ENCODE measurements around the gene LOXL1.
A peak's percentile ranks its signal among the peaks of the same experiment; 100 is the strongest.

LOXL1 gene, protein sequence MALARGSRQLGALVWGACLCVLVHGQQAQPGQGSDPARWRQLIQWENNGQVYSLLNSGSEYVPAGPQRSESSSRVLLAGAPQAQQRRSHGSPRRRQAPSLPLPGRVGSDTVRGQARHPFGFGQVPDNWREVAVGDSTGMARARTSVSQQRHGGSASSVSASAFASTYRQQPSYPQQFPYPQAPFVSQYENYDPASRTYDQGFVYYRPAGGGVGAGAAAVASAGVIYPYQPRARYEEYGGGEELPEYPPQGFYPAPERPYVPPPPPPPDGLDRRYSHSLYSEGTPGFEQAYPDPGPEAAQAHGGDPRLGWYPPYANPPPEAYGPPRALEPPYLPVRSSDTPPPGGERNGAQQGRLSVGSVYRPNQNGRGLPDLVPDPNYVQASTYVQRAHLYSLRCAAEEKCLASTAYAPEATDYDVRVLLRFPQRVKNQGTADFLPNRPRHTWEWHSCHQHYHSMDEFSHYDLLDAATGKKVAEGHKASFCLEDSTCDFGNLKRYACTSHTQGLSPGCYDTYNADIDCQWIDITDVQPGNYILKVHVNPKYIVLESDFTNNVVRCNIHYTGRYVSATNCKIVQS

DNA sequence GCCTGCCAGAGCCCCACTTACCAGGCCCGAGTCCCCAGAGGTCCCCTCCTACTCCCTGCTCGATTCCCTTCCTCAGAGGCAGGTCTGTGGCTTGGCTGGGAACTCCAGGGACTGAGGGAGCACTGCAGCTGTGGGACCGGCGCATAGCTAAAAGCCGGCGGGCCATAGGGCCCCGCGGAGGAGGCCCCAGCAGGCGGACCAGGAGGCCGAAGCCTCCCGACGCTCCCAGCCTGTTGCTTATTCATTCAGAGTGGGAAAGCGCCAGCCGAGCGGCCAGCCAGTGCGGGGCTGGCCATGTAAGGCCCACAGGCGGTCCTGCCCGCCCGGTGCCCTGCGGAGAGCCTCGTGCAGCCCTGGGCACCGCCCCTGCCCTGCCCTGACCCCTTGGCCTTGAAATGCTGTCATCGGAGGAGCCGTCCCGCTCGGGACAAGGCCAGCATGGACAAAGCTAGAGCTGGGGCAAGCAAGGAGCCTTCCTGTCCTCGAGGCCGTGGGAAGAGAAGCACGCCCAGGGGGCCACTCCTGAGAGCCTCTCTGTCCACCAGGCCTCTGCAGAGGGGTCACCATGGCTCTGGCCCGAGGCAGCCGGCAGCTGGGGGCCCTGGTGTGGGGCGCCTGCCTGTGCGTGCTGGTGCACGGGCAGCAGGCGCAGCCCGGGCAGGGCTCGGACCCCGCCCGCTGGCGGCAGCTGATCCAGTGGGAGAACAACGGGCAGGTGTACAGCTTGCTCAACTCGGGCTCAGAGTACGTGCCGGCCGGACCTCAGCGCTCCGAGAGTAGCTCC is at the start of gene LOXL1:
TSS of gene LOXL1 (plus strand) at position 244 of the 784 bp plus-strand sequence. CDS start at position 566, 322 bp downstream.
- H3K4me3 ChIP-seq (ENCODE audit: low read depth, low read length): peak within 1 kb of the TSS; percentile 79
- peak; percentile 65 for DNase-seq (ENCODE audit: low read depth)

DNA sequence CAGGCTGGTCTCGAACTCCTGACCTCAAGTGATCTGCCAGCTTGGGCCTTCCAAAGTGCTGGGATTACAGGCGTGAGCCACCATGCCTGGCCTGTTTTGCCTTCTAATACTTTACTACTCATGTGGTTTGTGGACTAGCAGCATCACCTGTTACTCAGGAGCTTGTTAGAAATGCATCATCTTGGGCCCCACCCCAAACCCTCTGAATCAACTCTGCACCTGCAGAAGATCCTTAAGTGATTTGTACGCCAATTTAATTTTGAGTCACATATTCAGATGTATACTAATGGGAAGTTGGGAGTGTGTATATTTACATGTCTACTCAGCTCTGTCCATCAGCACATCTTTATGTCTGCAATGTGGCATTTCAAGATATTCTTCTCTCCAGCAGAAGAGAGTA is 46.8 kb upstream of the LOXL1 start:
- no peak overlapping the region for H3K4me3 ChIP-seq (ENCODE audit: low read depth, low read length)
- DNase-seq (ENCODE audit: low read depth): no peak

DNA sequence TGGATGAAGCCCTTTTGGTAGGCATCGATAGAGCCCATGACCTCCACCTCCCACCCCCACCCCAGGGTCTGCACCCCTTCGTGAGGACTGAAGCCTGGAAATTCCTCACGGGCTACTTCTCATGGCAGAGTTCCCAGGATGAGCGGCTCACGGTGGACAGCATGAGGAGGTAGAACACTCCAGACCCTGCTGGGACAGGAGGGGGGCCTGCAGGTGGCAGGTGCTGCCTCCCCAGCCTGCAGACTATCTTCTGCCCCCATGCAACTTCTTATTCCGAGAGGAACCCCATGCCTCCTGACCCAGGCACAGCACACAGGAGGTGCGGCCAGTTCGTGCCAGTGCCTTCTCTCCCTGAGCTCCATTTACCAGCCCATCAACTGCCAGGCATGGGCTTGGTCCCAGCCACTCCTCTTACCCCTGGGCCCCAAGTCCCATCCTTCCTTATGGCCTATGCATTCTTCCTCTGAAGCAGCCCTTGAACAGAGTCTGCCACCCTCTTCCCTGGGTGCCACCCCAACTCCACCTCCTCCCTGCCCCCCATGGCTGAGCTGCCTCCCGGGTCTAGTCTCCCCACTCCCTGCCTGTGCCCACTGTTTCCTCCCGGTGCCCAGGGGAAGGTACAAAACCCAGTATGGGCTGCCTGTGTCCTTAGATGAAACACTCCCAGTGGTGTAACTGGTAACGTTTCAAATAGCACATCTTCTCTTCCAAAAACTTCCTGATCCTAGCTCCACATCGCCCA is 44.5 kb upstream of the LOXL1 start:
- DNase-seq (ENCODE audit: low read depth): no peak
- no peak overlapping the region for H3K4me3 ChIP-seq (ENCODE audit: low read depth, low read length)

DNA sequence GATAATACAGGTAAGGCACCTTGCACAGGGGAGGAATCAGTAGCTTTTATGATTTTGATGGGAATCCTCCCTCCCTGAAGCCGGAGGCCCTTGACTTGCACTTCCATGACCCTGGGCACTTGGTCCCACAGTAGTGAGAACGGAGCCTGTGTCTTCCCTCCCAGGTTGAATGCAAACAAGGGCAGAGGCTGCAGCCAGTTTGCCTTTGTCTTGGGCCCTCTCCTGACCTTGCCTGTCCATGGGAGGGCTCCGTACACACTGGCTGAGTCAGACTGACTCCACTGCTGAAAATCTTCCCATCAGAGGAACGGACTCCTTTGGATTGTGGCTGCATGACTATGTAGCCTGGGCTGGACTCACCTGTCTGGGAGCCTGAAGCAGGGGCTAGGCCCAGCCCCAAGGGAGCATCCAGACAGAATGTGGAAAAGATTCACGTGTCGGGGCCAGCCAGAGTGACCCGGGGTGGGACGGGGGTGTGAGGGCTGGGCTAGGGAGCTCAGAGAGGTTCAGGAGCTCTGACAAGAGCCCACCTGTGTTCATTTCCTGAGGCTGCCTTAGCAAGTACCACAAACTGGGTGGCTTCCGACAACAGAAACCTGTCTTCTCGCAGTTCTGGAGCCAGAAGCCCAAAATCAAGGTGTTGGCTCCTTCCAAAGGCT is 43.4 kb upstream of the LOXL1 start:
- DNase-seq (ENCODE audit: low read depth): no peak
- H3K4me3 ChIP-seq (ENCODE audit: low read depth, low read length): no peak overlapping the region

DNA sequence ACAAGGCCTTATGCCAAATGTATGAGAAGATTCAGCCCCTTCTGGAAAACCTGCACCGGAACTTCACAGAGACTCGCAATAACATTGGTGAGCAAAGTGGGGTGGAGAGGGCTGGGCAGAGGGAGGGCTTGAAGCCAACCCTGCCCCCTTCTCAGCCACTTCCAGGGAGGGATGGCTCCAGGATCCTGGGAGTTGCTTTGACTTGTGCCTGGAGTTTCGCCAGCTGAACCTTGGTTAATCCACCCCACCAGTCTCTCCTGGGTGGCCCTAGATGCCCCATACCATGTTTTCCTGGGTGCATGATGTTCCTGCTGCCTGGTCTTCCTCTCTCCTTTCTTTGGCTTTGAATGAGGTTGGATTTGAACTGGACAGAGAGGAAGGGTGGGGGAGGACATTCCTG is 42.1 kb upstream of the LOXL1 start:
- H3K4me3 ChIP-seq (ENCODE audit: low read depth, low read length): no peak overlapping the region
- DNase-seq (ENCODE audit: low read depth): no peak

DNA sequence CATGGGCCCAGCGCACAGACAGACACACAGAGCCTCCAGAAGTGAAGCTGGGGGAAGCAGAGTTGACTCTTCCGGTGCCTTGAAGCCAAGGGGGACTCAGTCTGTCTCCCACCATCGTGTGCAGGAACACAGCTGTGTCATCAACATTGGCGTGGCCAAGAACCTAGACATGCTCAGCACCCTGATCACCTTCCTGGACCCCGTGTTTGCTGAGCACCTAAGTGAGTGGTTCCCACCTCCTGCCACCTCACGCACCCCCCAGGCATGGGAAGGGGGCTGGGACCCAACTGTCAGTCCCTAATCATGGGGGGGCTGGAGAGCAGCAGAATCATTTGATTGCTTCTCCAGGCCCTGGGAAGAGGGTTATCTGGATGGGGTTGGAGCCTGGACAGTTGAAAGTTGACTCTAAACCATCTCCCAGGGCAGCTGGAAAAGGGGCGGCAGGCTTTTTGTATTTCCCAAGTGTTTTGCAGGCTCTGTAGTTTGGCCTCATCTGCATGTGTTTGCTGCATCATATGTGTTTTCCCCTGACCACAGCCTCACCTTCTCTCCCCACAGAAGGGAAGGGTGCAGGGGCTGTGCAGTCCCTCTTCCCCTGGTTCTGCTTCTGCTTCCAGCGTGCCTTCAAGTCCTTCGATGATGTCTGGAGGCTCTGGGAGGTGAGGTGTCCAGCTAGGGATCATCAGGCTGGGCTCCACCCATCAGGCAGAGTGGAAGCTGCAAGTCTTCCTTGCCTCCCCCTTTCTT is 40.1 kb upstream of the LOXL1 start:
- H3K4me3 ChIP-seq (ENCODE audit: low read depth, low read length): no peak overlapping the region
- no peak for DNase-seq (ENCODE audit: low read depth)

DNA sequence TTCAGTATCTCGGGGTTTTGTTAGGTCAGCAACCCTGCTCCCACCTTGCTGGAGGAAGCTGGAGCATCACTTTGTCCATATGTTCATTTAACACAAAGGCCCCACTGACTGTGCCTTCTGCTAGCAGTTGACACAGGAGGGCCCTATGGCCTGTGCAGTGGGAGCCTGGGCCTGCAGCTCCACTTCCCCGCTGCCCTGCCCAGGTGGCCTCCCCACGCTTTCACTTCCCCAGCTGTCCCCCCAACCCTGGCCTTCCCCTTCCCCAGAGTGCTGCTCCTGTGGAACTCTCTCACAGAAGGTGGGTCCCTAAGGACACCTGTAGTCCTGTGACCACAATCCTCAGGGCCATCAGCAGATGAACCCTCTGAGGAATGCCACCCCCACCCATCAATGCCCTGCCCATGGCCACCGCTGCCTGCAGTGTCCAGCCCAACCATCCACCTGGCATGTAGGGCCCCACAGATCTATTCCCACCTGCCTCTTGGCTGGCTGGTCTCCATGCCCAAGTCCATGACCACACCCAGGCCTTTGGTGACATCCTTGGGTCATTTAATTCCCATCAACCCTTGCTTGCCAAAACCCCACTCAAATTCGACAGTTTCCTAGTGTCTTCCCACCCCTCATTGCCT is 39.4 kb upstream of the LOXL1 start:
- no peak overlapping the region for H3K4me3 ChIP-seq (ENCODE audit: low read depth, low read length)
- DNase-seq (ENCODE audit: low read depth): no peak

DNA sequence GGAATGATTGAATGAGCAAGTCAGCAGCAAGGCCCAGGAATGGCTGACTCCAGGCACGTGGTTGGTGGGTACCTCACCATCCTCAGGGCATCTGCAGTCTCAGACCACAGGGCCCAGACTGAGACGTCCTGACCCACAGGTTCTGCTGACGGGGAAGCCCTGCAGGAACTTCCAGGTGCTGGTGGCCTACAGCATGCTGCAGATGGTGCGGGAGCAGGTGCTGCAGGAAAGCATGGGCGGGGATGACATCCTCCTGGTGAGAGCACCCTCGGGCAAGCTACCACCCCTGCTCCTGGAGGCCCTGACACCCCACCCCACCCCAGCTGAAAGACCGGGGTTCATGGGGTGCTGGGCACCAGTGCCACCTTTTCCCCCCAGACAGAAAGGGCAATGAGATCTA is 38.8 kb upstream of the LOXL1 start:
- H3K4me3 ChIP-seq (ENCODE audit: low read depth, low read length): no peak overlapping the region
- DNase-seq (ENCODE audit: low read depth): no peak

DNA sequence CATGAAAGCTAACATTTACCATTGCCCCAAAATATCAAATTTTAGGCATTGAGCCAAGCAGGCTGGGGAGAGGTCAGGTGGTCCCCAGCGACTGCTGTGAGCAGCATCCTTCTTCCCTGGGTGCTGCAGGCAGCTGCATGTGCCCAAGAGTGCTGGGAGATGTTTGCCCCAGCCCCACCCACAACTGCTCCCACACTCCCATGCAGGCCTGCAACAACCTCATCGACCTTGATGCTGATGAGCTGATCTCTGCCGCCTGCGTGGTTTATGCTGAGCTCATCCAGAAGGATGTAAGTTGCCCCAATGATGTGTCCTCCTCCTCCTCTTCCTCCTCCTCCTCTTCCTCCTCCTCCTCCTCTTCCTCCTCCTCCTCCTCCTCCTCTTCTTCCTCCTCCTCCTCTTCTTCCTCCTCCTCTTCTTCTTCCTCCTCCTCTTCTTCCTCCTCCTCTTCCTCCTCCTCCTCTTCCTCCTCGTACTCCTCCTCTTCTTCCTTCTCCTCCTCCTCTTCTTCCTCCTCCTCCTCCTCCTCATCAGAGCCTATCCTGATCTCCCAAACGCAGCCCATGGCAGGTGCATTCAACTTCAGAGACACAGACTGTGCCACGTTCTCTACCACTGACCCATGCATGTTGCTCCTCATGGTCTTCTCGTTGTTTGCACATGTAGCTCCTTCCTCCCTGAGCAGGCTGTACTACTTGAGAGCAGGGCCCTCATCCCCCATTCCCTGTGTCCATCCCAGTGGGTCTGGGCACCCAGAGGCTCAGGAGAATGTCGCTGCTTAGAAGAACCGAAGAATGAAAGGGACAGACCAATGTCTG is 37.8 kb upstream of the LOXL1 start:
- no peak for DNase-seq (ENCODE audit: low read depth)
- H3K4me3 ChIP-seq (ENCODE audit: low read depth, low read length): no peak overlapping the region

DNA sequence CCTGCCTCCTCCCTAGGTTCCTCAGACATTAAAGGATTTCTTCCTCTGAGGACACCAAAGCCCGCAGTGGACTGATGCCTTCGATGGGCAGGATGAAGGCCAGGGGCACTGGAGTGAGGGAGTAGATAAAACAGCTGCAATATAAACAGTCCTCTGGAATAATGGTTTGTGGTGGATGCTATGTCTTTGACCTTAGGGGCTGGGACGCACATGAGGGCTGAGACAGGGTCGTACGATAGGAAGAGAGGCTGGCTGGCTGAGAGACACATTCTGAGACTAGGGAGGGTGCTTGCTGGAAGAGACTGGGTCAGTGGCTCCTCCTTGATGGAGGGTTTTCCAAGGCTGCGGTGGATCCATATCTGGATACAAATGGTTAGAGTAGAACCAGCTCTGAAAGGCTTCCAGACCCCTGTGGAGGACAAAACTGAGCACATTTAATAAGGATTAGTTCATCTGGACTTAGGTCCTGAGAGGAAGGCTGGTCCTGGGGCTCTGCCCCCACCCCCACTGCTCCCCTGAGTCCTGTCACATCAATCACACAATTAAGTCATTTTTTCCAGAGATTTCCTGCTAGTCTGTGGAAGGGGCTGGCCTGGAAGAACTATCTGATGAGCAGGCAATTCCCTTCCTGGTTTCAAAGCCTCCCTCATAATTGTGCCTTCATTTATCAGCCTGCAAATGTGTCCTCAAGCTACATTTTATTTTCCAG is 37.1 kb upstream of the LOXL1 start:
- no peak overlapping the region for H3K4me3 ChIP-seq (ENCODE audit: low read depth, low read length)
- DNase-seq (ENCODE audit: low read depth): no peak

DNA sequence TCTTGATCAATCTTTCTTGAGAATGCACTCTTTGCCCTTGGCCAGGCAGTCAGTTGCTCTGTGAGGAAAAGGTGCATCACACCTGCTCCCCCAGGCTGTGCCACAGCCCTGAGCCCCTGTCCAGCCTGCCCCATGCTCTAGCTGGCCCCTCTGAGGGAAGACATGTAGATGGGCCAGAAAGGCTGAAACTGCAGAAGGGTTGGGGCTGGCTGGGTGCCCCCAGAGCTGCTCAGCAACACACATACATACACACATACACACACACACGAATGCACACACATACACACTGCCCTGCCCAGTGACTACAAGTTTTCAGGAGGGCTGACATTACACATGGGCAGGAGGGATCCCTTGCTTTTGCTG is 36.5 kb upstream of the LOXL1 start:
- H3K4me3 ChIP-seq (ENCODE audit: low read depth, low read length): no peak overlapping the region
- no peak for DNase-seq (ENCODE audit: low read depth)

DNA sequence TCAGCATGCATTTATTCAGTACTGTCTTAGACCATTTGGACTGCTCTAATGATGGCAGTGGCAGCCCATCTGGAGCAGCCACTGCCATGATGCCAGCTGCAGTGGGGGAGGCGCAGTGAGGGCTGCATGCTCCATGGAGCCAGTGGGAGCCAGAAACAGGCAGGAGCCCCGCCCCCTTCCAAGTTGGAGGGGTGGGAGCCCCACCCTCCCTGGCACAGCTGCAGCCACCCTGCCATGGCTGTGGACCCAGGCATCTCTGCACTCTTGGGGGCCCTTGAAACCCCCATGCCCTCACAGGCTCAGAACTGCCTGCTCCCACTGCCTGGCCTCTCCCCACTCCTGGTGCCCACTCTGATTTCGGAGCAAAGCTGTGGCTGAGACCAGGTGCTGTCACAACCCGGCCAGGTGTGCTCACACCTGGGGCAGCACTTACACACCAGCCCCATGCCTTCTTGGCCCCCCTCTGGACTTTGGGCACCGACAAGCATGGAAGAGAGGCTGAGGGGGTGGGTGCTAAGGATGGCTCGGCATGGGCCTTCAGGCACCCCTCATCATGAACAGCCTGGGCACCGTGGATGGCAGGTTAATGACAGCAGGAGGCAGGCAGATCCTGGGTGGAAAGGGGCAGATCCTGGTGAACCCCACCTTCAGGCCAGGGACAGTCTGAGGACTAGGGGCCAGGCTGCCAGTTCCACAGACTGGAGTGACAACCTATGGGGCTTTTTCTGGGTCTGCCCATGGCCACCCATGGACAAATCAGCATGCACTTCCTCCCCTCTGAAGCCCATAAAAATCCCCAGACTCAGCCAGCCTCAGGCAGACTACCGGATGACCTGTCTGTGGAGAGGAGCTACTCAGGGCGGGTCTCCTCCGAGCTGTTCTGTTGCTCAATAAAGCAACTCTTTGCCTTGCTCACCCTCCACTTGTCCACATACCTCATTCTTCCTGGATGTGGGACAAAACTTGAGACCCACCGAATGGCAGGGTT is 34.6 kb upstream of the LOXL1 start:
- no peak for DNase-seq (ENCODE audit: low read depth)
- no peak overlapping the region for H3K4me3 ChIP-seq (ENCODE audit: low read depth, low read length)

DNA sequence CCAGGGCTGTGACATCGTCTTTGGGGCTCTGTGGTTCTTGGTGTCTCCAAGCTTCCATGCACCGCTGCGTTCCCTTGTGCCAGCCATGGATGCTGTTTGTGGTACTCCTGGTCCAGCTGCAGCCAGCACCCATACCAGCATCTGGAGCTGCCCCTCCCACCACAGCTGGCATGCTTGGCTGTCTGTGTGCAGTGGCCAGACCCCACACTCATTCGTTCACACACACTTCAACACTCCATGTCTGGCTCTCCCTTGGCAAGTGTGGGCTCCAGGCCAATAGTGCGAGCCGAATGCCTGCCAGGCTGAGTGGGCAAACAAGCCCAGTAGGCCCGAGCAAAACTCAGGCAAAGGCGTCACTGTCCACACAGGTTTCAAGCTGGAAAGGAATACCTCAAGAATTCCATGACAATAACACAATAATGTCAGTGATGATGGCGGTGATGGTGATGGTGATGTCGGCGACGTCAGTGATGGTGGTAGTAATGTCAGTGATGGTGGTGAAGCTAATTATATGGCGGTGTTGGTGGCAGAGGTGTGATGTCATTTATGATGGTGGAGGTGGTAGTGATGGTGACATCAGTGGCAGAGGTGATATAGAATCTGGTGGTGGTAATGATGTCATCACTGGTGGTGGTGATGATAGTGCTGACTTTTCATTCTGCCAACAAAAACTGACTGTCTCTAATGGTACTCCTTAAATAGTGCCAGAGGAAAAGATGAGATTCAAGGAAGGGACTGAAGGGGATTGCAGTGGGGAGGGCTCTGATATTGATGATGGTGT is 33.6 kb upstream of the LOXL1 start:
- H3K4me3 ChIP-seq (ENCODE audit: low read depth, low read length): no peak overlapping the region
- no peak for DNase-seq (ENCODE audit: low read depth)

DNA sequence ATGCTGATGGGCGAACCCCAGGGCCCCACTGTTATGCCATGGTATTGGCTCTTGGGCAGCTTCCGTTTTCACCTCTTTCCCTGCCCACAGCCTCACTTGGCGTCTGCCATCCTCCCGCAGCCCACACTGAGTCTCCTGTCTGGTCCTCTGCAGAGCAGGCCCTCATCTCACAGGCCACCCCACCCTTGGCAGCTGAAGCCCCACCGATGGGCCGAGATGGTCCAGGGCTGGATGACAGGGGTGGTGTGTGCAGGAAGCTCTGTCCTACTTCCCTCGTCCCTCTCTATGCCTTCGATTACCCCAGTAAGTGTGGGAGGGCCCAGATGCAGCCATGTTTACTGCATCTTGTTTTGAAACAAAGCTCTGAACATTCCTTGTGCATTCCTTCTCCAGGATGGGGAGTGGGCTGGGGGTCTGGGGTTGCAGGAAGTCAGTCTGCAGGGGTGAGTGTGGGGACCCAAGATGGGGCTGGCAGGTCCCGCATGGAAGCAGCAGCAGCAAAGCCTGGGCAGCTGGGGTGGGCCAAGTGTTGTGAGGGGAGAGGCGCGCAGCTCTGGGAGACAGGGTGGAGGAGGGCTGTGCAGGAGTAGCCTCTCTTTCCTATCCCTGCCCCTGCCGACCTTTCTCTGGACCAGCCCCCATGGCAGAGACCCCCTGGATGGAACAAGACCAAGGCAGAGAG is 32.0 kb upstream of the LOXL1 start:
- no peak overlapping the region for H3K4me3 ChIP-seq (ENCODE audit: low read depth, low read length)
- DNase-seq (ENCODE audit: low read depth): no peak

Data from skeletal muscle cell (primary cell).